GM12872 (cell line): ENCODE measurements around the gene CPSF6.

Source experiments
- TF ChIP-seq, protein P1 (sequence below): IDR thresholded peaks from 3 replicates; pipeline ENCODE4 v1.5.1; 2011; ENCODE audit warnings: low read depth, mild to moderate bottlenecking, low read length, moderate library complexity; ENCODE audit not compliant: insufficient read depth

Gene CPSF6

GRCh38 chr12:69266036-69266635 lies 26.8 kb downstream of the CPSF6 start:
- TF ChIP-seq, protein P1, sequence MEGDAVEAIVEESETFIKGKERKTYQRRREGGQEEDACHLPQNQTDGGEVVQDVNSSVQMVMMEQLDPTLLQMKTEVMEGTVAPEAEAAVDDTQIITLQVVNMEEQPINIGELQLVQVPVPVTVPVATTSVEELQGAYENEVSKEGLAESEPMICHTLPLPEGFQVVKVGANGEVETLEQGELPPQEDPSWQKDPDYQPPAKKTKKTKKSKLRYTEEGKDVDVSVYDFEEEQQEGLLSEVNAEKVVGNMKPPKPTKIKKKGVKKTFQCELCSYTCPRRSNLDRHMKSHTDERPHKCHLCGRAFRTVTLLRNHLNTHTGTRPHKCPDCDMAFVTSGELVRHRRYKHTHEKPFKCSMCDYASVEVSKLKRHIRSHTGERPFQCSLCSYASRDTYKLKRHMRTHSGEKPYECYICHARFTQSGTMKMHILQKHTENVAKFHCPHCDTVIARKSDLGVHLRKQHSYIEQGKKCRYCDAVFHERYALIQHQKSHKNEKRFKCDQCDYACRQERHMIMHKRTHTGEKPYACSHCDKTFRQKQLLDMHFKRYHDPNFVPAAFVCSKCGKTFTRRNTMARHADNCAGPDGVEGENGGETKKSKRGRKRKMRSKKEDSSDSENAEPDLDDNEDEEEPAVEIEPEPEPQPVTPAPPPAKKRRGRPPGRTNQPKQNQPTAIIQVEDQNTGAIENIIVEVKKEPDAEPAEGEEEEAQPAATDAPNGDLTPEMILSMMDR: no peak

DNA sequence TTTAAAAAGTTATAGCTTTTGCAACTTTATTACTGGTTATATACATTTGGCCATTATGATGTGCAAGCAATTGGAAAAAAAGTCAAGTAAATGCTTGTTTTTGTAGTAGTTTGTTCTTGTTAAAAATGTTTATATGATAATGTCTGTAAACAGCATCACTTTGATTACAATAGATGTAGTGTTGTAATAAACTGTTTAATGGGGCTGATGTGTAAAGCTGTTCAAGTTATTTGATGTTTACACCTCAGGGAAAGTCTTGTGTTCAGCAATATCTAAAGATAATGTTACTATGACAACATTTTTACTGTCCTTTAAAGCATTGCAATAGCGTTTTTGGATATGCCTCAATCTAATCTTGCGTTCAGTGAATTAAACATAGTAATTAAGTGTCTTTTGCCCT lies 30.4 kb downstream of the CPSF6 start:
- TF ChIP-seq, protein P1: no peak

DNA sequence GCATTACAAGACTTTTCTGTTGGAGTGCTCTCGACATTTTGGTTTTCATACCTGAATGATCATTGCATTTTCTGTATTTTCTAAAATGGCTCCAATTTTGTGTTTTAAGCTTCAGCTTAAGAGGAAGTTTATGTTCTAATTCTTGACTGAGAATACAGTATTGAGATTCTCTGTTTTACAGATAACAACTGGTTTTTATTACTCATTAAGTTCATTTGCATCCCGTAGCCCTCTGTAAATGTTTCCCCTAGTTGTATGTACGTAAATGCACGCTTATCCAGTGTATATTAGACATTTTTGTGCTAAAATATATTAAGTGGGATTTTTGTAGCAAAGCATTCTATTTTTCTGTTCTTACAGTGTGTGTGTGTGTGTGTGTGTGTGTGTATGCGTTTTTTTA lies 33.1 kb downstream of the CPSF6 start:
- TF ChIP-seq, protein P1: no peak

DNA sequence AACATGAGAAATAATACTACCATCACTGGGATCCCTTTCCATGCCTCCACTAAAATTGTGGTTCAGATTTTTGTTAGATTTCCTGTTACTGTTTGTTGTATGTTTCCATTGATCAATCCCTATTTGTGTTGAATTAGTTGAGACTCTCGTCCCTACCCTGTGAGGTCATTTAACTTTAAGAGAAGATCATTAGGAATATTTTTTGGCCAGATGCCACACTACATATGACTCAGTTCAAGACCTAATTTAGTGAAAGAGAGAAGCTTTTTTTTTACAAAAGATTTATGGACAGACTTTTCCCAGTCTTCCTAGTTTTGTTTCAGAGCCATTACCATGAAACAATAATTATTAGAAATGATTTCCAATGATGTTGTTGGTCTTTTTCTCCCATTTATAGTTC lies 35.5 kb downstream of the CPSF6 start:
- TF ChIP-seq, protein P1: no peak

DNA sequence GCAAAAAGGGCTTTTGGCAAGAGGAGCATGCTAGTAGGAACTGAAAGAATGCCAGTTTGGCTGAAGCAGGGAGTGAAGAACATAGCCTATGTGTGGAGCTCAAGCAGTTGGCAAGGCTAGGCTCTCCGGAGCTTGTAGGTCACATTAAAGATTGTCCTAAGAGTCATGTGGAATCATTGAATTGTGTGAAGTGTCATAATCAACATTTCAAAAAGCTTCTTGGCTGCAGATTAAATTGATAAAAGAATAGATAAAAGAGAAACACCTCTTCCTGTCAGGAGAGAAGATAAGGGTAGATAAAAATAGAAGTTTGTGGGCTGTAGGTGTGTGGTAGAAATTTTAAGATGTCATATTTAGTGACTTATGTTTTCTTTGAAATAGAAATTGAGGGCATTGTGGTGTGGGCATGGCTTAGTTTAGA lies 36.1 kb downstream of the CPSF6 start:
- TF ChIP-seq, protein P1: no peak

- TF ChIP-seq, protein P1: no peak
Measured at GRCh38 chr12:69278814-69279782, 39.7 kb downstream of the CPSF6 start.

- TF ChIP-seq, protein P1: no peak
Measured at GRCh38 chr12:69284131-69284530, 44.8 kb downstream of the CPSF6 start.
